HG03060 (cell line): Measurements from ENCODE around the gene IFT74.
"Not testable (repeated sequence)": the region's sequence is repeated elsewhere in the genome, so short reads cannot be mapped to it uniquely, and the experiment has no call there.

Experiments used
- ATAC-seq: cut with Tn5 transposase; IDR thresholded peaks from one replicate; pipeline ENCODE4 v1.9.1; 2021; ENCODE audit warnings: low read depth, moderate number of reproducible peaks; ENCODE audit not compliant: unreplicated experiment

Gene IFT74

DNA sequence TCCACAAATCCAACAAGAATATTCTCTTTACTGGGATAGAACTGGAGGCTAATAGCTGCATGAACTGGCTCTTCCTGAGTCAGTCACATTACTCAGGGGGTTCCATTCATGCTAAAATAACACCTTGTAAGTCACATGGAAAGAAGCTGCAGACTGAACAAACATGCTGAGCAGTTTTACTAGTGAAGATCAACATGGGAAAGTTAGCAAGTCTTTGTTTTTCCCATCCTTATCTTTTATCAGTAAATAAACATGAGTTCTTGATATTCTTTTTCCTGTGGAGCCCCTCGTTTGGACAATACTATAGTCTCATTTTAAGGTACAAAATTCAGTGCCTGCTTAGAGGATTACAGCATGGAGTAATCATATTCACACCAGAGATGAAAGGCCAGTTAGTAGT, 109.1 kb downstream of the IFT74 start:
- no peak for ATAC-seq

DNA sequence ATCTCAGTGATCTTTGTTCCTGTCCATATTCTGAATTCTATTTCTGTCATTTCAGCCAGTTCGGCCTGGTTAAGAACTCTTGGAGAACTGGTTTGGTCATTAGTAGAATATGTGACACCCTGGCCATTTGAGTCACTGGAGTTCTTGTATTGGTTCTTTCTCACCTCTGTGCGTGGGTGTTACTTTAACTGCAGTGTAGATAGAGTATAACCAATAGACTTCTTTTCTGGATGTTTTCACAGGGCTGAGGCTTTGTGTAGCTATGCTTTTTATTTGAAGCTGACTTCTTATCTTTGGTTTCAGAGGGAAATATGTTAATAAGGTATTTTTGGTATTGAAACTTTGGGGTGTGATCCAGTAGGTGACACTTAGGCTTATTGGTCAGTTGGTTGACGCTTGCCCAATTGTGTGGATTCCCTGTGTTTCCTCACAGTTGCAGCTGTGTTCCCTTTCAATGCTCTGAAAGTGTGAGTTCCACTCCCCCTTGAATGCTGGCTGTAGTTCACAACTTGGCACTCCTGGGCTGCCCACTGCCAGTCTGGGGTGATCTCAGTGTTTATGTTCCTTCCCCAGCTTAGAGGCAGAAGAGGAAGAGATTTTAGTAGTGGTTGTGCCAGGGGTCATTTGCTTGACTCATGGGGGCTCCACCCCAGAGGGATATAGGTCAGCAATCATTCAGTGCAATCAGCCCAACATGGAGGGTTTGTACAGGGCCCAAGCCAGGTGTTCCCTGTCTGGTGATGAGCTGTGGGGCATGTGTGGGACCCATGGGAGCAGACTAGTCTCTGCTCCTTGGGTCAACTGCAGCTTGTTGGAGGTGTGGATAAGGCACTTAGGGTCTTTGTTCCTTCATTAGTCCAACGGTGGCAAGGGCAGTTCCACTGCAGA, 117.9 kb downstream of the IFT74 start:
- ATAC-seq = no peak

DNA sequence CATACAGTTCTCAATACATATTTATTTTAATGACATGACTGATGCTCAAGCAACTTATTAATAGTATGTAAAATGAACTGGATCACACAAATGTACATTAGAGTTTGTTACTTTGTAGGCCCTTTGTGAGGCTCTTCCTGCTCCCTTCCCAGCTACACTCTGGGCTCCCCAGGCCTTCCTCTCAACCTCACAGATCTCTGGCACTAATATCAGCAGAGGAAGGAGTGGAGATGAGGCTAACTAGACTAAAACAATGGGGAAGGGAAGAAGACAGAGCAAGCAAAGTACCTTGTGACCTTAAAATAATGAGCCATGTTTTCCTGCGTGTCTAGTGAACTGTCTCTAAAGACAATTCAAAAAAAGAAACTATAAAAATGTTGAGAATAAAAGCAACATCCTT, 122.5 kb downstream of the IFT74 start:
- ATAC-seq = no peak

DNA sequence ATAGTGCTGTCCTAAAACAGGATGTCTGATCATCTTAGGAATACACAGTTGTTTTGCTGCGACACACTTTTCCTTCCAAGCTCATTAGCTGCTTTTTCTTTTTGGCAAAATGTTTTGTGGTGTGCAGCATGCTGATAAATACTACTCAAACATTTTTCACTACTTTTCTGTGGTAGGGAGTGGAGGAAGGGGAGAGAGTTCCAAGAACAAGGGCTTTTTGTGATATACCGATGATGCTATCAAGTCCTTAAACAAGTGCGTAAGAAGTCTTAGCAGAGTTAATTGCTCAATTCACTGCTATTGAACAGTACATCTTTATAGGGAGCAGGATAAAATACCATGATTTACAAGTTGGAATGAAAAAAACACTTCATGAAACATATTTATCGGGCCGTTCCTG, 129.2 kb downstream of the IFT74 start:
- no peak for ATAC-seq

DNA sequence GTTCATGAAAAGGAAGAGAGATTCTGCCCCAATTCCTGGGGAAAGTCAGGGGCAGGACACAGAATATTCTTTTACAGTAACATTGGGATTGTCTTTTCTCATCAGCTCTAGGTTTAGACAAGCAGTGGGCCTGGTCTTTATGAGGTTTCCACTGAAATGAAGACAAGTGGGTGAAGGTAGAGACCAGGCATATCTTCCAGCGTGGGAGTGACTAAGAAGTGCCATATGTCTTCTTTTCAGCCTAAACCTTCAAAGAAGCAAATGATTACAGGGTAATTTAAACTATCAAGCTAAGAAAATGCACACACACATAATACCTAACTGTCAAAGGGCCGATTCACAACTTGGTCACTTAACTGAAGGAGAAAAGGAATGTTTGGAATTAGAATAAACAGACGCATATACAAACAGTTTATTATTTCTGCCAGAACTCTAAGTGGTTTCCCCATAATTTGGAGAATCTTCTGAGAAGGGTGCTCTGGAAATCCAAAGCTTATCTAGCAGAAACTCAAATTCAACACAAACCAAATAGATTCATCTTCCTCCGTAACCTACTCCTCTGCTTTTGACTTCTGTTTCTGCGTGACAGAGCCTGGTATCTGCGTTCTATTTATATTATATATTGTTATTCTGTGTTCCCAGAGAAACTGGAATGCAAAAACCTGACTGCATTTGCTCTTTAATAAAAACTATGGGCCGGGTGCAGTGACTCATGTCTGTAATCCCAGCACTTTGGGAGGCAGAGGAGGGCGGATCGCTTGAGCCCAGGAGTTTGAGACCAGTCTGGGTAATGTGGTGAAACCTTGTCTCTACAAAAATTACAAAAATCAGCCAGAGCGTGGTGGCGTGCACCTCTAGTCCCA, 130.8 kb downstream of the IFT74 start:
- no peak for ATAC-seq

DNA sequence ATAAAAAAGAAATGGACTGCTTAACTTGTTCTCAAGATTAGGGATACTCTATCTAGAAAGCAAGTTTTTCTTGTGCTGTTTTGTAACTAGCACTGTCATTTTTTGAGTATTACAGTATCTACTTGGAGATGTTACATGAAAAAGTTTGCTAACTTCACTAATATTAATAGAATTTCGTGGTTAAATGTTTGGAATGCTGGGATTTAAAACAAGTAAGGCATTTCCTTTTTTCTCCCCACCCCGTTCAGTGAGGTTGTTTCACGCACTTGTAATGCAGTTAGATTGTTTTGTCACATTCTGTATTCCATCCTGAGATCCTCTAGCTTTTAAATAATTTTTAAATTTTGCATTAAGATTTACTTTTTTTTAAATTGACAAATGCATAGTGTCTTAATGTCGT, 132.8 kb downstream of the IFT74 start:
- ATAC-seq = no peak

DNA sequence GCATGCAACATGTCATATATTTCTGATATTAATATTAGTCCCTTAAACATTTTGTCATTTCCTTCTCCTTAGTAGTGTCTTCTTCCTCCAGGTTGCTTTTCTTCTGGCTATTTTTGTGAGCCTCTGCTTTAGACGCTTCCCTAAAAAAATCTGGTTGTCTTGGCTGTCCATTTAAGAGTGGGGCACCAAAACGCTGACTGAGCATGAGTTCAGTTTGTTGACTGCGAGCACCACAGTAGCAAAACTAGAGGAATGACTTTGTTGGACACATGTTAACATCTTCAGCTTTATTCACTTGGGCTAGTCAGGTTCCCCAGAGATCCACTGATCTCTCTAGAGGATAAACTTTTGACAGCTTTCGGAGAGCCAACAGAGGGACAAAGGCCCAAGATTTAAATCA, 133.5 kb downstream of the IFT74 start:
- no peak for ATAC-seq

DNA sequence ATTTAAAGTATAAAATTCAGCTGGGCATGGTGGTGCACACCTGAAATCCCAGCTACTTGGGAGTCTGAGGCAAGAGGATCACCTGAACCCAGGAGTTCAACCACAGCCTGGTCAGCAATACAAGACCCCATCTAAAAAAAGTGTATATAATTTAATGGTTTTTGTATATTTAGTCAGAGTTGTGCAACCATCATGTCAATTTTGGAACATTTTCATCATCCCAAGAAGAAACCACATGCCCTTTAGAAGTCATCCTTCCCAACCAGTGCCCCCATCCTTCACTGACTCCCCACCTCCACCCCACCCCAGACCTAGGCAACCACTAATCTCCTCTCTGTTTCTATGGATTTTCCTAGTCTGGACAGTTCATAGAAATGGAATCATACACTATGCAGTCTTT, 134.0 kb downstream of the IFT74 start:
- no peak for ATAC-seq

DNA sequence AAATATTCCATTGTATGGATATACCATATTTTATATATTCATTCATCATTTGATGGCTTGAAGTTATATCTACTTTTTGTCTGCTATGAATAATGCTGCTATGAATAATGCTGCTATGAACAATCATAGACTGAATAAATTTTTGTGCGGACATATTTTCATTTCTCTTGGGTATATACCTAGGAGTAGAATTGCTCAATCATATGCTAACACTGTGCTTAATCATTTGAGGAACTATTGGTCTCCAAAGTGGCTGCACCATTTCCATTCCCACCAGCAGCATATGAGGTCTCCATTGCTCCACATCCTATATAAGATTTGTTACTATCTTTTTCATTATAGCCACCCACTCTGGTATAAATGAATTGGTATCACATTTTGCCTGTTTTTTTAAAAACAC, 134.5 kb downstream of the IFT74 start:
- ATAC-seq = no peak

DNA sequence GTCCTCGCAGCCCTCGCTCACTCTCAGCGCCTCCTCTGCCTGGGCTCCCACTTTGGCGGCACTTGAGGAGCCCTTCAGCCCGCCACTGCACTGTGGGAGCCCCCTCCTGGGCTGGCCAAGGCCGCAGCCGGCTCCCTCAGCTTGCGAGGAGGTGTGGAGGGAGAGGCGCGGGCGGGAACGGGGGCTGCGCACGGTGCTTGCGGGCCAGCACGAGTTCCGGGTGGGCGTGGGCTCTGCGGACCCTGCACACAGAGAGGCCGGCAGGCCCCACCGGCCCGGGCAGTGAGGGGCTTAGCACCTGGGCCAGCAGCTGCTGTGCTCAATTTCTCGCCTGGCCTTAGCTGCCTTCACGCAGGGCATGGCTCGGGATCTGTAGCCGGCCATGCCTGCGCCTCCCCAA, 136.3 kb downstream of the IFT74 start:
- ATAC-seq = not testable (repeated sequence)

DNA sequence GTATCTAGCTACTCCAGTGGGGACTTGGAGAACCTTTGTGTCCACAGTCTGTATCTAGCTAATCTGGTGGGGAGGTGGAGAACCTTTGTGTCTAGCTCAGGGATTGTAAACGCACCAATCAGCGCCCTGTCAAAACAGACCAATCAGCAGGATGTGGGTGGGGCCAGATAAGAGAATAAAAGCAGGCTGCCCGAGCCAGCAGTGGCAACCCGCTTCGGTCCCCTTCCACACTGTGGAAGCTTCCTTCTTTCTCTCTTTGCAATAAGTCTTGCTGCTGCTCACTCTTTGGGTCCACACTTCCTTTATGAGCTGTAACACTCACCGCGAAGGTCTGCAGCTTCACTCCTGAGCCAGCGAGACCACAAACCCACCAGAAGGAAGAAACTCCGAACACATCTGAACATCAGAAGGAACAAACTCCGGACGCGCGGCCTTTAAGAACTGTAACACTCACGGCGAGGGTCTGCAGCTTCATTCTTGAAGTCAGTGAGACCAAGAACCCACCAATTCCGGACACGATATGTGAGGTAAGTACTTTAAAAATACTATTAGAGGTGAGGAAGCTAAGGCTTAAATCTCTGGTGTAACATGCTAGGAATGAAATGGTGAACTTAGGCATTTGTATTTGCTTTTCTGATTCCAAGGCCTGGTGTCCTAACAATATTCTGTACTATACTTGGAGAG, 137.3 kb downstream of the IFT74 start:
- ATAC-seq = not testable (repeated sequence)

DNA sequence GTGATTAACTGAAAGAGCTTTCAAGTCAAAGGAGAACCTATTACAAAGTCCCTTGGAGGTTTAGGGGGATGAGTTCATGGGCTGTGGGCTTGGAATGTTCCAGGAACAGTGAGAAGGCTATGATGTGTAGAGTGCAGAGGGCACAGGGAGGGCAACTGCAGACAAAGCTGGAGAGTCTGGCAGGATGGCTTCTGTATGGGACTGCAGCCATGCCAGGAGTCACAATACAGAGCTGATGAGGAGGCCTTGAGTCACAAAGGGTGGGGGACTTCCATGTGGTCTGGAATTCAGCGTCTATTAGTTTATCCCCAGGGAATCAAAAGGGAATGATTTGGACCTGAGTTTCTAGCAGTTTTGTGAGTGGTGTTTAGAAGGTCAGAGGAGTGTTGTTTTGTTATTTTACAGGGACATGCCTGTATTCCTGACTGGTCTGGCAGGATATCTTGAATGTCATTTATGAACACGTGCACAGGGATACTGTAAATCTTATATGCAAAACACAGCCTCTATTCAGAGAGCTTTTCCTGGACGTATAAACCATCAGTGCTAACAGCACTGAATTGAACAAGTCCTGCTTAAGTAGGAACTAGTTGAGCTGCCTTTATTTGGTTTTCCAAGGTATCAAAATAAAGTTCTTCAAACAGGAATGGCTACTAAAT, 138.6 kb downstream of the IFT74 start:
- ATAC-seq = no peak

DNA sequence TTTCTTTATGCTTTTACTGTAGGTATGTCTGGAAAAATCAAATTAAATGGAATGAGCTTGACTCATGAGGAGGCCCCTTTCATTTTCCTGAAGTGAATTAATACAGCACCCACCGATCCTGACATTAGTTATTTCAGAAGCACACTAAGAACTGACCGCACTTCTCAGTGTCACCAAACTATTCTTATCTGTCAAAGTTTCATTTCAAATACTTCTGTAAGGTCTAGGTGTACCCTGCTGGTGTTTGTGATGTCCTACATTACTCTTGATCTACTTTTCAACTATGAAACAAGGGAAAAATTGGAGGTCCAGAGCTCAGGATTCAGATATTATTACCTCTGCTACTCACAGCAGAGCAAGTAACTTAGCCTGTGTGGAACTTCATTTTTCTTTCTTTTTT, 151.0 kb downstream of the IFT74 start:
- ATAC-seq = no peak

DNA sequence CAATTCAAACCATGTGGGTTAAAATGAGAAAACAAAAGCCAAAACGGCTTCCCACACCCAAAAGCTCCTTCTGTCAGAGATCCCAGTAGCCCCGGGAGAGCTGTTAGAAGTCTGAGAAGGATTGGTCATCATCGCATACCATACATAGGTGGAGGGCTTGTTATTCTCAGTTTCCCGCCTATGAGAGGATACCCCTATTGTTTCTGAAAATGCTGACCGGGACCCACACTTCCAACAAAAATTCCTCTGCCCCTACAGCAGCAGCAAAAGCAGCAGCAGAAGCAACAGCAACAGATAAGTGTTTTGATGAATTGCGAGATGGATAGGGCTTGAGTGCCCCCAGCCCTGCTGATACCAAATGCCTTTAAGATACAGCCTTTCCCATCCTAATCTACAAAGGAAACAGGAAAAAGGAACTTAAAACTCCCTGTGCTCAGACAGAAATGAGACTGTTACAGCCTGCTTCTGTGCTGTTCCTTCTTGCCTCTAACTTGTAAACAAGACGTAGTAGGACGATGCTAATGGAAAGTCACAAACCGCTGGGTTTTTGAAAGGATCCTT, 152.8 kb downstream of the IFT74 start, which contains the start of gene TEK:
TSS of gene TEK (plus strand) at position 245 of the 561 bp plus-strand sequence. CDS start 366 bp downstream, outside the sequence.
- no peak for ATAC-seq

DNA sequence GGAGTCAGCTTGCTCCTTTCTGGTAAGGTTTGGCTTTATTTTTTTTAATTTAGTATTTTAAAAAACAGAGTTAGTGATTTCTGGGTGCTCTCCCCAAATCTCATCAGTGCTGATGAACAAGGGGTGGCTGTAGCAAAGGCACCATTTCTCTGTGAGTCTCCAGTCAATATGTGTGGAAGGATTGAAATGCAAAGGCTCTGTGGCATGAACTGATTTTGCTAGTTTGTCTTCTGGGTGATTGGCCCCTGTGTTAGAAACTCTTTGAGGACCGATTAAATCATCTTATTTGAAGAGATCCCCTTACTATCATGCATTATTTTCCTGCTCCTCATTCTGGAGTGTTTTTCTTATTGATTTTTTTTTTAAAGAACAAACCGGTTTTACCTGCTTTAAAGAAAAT, 153.4 kb downstream of the IFT74 start:
- no peak for ATAC-seq

DNA sequence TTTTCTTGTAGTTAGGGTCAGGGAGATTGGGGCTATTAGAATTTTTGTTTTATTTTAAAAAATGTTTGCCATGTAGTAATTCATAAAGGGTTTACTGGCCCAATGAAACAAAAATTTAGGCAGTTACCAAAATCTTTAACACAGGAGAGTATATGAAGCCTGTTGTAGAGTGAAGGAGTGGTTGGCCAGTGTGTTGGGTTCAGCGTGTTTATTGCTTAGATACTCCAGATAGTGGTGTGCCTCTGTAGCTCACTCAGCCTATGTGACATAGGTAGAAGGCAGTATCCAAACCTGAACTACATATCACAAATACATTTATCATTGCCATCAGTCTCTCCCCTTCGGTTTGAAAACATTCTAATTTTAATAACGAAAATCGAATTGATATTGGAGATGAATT, 154.0 kb downstream of the IFT74 start:
- no peak for ATAC-seq

DNA sequence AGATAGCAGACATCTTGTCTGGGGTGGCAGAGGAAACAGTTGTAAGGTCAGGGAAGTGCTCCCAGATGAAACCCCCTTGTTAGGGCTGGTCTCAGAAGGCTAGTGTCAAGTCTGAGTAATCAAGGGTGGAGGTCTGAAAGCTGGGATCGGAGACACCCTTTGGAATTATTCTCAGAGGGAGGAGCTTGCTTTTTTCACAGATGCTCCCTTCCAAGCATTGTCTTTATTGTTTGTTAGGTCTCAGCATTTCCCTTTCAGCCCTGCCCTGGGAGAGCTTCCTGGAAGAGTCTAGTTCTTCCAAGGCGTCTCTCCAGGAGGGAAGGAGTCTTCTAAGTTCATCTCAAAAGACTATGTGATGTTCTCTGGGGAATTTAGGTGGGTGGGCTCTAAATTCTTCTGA, 156.0 kb downstream of the IFT74 start:
- ATAC-seq = no peak
